Activated T-cell treated with anti-CD3 and anti-CD28 coated beads, Interleukin-2, amount 50 U/mL, for 1 hour (primary cell): Measurements from ENCODE around the gene ZWILCH.
A peak's percentile ranks its signal among the peaks of the same experiment; 100 is the strongest.

Source experiments
- DNase-seq: peaks from one replicate; pipeline ENCODE4 v3.0.0-alpha.2; 2020

ZWILCH gene

DNA sequence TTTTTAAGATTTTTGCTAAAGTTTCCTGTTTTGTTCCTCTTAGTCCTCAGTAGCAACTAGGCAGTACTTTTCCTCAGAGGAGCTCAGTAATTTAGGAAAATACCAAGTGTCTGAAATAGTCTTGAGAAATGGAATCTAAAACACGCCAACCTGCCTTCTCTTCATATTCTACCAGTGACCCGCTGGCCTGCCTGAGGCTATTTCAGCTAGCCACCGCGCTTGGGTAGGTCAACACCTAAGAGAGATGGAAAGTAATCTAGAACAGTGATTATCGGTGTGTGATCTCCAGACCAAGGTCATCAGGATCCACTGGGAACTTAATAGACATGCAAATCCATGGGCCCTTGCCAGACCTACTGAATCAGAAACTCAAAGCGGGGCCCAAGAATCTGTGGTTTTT is 53.1 kb downstream of the ZWILCH start:
- no peak for DNase-seq

DNA sequence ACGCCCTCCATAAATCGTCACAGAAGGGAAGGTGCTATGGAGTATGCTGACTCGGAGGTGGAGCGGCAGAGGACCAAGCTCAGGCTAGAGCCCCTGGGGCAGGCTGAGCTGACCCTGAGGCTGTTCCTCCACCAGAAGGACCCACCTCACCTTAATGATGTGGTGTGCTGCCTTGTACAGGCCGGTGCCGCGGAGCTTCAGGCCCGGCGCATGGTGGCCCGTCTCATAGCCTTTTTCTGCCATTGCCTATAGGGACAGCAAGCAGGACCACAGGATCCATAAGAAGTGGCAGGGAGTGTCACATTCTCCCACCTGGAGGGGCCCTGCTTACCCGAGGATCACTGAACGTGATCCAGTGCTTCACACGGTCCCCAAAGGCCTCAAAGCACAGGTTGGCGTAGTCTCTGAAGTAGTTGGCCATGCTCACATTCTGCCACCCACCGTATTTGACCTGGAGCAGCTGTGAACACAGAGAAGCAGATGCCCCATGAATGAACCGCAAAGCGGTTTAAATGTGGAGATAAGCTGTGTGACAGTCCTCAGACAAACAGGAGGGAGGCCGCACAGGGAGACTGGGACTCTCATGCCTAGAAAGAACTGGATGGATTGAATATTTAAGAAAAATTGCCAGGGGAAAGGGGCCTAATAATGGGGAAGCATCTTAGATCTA is 55.9 kb downstream of the ZWILCH start:
- DNase-seq: no peak

DNA sequence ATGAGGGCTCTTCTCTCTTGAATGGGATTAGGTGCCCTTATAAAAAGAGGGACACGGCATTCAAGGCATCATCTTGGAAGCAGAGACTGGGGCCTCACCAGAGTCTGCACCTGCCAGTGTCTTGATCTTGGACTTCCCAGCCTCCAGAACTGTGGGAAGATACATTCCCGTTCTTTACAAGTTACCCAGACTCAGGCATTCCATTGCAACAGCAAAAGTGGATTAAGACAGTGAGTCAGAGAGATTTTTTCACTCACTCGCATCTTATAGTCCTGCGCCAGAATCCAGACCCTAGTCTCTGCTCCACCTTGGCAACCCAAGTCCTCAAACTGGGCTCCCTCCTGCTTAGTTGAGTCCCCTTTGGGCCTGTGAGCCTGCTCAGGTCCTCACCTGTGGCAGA is 58.0 kb downstream of the ZWILCH start:
- DNase-seq: no peak

DNA sequence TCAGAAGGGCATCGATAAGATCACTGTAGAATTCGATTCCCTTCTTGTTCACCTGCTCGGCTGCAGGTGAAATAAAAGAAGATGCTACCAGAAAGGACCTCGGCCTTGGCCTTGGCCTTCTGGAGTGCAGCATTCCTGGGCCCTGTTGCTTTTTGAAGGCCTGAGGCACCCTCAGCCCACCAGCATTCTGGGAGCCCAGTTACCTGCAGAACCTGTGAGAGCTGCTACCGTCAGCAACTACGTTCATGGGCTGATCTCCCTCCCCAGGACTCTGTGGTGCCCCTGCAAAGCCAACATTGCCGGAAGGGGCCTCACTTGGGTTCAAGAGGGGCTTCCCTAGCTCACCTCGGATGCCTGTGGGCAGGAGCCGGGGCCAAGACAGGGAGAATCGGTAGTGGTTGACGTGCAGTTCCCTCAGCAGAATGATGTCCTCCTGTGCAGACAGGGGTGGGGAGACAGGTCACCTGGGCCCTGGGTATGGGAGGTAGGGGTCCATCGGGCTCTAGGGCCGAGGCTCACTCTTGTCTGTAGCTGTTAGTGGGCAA is 58.5 kb downstream of the ZWILCH start:
- no peak for DNase-seq

DNA sequence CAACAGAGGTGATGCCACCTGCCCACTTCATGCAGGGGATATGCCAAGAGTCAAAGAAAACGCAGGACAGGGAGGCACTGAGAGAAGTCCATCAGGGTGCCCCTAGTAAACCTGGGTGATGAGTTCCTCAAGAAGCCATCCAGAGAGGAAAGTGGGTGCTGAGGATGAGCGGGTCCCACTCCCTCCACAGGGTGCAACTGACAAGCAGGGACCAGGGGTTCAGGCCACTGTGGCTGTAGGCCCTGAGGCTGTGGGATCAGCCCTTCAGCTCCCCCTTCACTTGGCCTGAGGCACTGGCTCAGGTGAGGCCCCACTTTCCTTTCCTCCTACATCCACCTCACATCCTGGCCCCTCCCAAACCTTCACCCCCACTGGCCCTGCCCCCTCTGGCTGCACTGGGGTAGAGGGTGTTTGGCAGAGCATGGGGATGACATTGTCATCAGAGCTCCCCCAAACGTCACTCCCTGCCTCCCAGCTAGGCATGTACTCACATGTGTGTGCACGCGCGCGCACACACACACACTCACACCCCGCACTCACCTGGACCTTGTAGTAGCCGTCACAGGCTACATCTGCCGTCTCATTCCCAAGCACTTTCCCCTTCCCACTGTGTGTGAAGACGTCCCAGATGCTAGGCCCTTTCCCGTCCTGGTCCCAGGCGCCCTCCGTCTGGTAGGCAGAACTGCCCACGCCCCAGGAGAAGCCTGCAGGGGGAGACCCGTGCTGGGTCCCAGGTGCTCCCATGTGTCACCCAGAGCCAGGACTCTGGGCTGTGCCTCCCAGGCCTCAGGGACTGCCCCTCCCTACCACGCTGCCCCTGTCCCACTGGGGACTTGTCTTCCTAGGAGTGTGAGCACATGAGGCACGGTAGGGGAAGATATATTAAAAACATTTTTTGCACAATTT is 59.3 kb downstream of the ZWILCH start:
- DNase-seq: no peak

DNA sequence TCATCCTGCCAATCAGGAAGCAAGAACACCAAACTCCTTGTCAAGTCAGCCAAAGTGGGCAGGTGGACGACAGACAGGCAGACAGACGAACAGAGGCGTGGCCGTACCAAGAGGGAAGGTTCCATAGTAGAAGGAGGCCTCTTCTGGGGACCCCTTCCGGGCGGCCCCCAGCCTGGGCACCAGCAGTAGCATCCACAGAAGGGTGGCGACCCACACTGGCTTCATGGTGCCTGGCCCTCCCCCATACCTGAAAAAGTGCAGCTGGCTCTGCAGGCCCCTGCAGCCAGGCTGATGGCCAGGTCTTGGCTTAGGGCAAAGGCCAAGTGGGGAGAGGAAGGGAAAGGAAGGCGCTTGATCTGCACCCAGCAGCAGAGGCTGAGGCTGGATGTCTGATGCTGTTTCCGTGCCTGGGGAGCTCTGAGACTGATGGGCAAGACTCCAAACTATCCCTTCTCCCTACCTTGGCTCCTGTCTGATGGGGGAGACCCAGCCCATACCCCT is 60.1 kb downstream of the ZWILCH start:
- DNase-seq: no peak

DNA sequence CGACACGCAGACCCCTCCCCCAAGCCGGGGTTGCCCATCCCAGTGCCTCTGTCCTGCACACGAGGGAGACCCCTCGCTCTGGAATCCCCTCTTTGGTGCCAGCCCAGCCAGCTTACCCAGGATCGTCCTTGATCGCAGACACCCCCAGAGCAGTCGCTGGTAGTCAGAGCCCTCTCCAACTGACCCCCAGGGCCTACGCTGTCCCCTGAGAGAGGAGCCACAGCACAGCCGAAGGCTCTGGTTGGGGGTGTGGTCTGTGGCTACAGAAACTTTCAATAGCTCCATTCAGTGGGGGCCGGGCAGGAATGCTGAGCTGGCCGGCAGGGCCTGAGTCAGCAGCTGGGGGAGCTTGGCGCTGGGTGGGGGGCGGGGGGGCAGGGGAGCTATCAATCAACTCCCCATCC is 60.6 kb downstream of the ZWILCH start, which contains the start of gene LCTL:
Gene LCTL, minus strand, starts transcription at position 258 of the 404 bp plus-strand sequence. CDS start 633 bp downstream, outside the sequence.
- no peak for DNase-seq

DNA sequence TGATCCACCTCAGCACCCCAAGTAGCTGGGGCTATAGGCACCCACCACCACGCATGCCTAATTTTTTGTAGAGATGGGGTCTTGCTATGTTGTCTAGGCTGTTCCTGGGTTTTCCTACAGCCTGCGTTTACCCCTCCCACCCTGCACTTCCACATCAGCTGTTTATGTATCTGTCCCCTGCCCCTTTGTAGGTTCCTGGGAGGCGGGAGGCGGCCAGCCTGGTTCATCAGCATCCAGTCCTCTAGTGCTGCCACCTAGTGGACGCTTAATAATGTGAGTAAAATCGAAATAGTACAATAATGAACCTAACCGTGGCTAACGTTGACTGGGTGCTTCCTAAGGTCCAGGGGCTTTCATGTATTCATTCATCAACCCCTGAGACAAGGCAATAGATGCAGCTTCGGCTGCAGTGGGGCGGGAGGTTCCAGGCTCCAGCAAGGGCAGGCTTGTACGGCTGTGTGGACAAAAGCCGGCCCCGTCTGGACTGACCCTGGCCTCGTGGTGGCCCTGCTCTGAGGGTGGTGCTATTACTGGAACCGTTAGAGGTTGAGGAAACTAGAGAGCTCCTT is 61.9 kb downstream of the ZWILCH start:
- peak; percentile 40 for DNase-seq

DNA sequence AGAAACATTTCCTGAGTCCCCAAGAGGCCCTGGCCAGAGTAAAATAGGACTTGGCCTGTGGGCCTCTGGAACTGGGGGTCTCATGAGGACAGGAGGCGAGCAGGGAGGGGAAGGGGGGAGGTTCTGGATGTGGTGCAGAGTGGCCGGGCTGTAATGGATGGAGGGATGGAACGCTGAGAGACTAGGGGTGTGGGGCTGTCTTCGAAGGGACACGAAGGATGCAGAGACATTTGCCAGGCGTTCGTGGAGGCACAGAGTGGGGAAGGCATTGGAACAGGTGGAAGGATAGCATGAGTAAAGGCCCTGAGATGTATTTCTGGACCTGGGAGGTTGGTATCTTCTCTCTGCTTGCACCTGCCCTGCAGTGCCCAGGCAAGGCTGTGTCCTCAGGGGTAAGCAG is 62.8 kb downstream of the ZWILCH start:
- no peak for DNase-seq

DNA sequence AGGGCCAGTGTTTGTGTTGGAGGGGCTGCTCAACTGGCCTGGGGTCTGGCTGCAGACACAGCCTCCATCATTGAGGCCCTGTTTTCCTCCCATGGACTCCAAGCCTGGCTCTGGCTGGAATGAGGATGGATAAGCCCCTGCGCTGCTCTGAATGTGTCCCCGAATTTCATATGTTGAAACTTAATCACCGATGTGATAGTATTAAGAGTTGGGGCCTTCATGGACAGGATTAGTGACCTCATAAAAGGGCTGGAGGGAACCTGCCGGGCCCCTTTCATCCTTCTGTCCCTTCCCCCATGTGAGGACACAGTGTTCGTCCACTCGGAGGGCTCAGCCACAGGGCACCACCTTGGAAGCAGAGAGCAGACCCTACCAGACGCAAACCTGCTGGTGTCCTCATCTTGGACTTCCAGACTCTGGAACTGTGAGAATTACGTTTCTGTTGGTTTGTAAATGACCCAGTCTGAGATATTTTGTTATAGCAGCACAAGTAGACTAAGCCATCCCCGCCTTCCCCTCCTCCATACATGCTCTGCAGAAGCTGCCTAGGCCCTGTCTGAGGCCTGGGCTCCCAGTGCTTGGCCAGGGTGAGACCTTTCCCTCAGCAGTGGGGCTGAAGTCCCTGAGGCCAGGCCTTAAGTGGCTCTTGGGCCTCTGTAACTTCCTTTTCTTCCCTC is 64.5 kb downstream of the ZWILCH start:
- no peak for DNase-seq

DNA sequence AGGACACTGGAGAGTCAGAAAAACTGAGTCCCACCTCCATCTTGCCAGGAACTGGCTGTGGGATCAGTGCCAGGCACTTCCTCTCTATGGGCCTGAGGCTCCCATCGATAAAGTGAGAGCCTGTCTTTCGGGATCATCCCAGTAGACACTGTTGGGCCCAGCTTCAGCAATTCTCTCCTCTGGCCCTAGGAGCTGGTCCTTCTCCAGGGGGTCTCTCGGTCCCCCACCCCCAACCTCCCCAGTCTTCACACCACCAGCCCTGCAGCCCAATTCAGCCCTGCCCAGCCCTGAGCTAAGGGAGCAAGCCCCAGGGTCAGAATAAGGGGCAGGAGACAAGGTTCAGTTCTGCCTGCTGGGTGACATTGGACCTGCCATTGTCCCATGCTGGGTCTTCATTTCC is 65.2 kb downstream of the ZWILCH start:
- no peak for DNase-seq

DNA sequence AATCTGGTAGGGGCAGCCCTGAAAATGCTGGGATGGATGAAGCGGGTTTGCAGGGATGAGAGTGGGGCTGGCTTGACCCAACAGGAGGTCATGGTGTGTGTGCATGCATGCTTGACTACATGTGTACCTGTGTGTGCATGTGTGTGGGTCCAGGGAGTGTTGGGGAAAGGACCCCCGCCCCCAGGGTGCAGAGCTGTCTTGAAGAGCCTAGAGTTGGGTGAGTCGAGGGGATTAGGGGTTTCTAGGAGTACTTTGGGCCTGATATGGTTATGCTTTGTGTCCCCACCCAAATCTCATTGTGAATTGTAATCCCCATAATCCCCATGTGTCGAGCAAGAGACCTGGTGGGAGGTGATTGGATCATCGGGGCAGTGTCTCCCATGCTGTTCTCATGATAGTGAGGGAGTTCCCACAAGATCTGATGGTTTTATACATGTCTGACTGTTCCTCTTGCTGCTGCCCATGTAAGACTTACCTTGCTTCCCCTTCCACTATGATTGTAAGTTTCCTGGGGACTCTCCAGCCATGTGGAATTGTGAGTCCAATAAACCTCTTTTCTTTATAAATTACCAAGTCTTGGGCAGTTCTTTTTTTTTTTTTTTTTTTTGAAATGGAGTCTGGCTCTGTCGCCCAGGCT is 65.8 kb downstream of the ZWILCH start:
- no peak for DNase-seq

DNA sequence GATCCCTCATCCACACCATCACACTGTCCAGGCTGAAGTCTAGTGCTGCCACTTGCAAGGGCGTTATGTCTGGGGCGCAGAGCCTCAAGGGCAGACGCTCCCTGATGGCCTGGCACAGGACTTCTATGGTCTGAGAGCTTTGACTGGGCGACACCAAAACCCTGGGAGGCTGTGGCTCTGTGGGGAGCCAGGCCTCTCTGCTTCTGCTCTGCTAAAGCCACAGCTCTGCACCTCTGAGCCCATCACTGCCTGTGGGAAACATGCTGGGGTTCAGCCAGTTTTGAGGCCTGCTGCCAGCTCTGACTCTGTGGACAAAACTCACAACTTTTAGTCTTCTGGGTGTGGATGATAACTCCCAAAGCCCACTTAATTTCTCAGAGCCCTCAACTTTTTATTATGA is 67.0 kb downstream of the ZWILCH start:
- no peak for DNase-seq

DNA sequence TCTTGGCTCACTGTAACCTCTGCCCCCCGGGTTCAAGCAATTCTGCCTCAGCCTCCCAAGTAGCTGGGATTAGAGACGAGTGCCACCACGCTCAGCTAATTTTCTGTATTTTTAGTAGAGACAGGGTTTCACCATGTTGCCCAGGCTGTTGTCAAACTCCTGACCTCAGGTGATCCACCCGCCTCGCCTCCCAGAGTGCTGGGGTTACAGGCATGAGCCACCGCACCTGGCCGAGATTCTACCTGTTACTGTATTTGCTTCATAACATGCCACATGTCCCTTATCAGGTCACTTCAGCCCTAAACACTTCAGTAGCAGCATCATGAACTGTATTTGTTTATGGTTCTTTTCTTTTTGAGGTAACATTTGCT is 68.2 kb downstream of the ZWILCH start:
- DNase-seq: no peak

DNA sequence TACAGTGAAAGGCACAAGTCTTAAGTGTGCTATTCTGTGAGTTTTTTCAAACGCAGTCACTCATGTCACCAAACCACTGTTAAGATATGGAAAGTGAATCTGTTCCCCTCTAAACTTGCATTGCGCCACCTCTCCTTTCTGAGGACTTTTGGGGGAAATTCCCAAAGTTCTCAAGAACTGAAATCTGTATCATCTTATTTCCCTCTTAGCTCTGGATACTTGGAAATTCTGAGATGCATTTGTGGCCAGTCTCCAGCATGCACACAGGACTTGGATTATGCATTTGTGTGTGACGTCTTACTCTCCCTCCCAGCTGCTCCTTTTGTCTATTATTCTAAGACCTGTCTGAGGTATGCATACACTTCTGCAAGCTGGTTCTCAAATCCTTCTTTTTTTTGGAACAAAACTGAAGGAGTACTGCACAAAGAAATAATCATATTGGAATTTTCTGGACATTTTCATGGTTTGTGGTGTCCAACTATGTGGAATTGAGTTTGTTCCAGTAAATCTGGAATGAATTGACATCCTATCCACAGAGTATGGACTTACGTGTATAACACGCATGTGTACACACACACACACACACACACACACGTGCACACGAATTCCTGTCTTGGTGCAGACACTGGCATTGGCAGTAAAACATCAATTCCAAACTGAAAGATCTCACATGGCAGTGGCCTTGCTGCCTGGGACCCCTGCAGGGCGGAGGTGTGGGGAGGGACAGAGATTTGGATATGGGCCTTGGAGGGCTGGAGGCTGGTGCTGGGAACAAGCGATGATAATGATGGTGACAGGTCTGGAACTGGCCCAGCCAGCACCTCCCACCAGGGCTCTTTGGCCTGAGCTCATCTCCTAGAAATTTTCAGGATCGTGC is 68.8 kb downstream of the ZWILCH start:
- DNase-seq: no peak

DNA sequence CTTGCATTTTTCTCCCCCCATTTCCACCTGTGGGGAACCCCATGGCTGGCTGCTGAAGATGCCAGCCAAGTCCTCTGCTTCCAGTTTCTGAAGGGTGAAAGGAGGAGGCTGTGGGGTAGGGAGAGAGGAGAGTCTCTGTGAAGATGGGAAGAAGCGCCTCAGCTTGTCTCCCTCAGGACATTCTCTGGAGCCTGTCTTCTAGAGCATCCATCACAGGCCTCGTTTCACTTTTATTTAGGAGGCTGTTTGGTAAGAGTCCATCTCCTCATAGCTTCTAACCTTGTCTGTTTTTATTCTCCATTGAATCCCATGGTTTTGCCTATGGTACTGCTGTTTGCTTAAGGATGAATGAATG is 69.4 kb downstream of the ZWILCH start:
- no peak for DNase-seq

DNA sequence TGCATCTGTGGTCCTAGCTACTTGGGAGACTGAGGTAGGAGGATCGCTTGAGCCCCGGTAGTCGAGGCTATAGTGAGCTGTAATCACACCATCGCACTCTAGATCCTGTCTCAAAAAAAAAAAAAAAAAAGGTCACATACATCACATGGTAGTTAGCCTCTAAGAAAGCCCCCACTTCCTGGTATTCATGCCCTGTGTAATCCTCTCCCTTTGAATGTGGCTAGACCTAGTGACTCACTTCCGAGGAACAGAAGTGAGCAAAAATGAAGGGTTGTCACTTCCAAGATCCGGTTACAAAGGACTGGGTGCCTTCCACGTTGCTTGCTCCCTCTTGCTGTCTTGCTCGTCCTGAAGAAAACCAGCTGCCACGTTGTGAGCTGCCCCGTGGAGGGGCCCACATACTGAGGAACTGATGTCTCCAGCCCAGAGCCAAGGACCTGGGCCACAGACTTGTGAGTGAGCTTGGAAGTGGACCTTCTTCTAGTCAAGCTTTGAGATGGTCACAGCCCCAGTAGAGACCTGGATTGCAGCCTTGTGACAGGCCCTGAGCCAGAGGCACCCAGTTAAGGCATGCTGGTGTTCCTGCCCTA is 73.3 kb downstream of the ZWILCH start:
- no peak for DNase-seq

DNA sequence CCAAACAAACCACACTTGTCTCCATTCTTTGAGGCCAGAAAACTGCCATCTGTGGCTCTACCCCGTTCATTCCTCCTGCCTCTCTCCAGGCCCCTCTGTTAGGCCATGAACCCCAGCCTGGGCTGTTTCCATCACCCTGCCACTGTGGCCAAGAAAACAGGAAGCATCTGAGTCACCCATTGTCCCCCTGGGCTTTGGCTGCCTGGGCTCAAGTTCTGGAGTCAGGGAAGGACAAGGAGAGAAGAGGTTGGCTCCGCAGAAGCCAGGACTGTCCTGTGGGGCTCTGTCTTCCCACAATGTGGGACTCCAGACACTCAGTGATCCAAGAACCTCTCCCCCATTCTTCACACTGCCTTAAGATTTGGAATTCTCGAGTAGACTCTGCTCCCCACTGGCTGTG is 75.5 kb downstream of the ZWILCH start:
- no peak for DNase-seq

DNA sequence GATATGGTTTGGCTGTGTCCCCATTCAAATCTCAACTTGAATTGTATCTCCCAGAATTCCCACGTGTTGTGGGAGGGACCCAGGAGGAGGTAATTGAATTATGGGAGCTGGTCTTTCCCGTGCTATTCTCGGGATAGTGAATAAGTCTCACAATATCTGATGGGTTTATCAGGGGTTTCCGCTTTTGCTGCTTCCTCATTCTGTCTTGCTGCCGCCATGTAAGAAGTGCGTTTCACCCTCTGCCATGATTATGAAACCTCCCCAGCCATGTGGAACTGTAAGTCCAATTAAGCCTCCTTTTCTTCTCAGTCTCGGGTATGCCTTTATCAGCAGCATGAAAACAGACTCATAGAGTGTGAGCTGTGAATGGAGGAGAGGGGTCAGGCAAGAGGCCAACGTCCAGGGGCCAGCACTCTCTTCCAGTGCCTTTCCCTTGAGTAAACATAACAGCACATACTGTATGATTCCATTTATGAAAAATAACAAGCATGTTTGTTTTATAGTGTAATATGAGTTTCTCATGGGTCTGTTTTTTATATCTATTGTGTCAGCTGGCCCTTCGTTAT is 76.9 kb downstream of the ZWILCH start:
- DNase-seq: no peak

DNA sequence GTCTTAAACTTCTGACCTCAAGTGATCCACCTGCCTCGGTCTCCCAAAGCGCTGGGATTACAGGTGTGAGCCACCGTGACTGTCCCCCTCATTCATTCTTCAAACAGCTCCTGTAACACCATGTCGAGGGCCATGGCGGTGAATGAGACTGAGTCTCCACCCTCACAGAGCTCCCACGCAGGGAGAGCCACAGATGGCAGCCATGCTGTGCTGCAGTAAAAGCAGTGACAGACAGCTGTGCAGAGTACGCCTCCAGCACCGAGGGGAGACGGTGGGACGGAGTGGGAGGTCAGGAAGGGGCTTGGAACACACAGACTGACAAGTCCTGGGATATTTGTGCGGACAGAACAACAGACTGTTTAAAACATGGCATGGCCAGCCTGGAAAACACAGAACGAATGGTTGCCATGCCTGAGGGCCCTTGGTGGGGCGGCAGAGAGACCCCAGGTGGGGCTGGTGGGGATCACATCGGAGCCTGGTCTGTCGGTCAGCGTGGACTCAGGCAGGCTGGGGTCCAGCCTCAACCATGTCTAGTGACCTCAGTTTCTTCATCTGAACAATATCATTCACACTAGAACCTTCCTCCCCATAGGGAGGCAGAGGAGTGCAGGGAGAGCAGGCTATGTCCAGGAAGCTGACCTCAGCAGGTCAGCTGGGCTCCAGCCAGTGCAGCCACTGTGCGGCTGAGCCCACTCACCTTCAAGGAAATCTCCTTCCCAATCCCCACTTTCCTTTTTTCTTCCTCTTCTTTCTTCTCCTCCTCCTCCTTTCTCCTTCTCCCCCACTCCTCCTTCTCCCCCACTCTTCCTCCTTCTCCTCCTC is 81.2 kb downstream of the ZWILCH start:
- DNase-seq: no peak
